ENCODE data around the gene PKHD1. TPM values are rescaled to one million over a fixed set of nuclear protein-coding genes. Genes with fewer than 3 reads are reported as not detected.

Gene PKHD1
- total RNA-seq, 1 donor from 2014 or later, result 0.02 TPM

DNA sequence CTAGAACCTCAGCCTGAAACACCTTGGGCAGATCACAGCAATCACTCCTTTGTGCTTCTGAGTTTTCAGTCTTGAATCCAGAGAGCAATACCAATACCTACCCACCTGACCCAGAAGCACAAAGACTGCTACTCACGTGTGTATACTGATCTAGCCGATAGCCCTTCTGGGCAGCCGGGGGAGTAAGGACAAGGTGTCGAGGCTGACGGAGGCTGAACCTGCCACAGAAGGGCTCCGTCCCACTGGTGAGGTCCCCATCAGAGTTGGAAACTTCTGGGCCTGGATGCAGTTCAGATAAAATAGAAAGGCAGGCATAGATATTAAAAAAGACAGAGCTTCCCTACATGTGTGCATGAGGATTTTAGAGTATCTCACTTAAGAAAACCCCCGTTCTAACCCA, 32.0 kb downstream of the PKHD1 start:
- H3K36me3 Mint-ChIP-seq, result no peaks in the 10 kb centered on the region
- peaks cover 59% of the 10 kb centered on the region for H3K27me3 Mint-ChIP-seq (ENCODE audit: low read depth)
- no peak overlapping the region for H3K4me3 Mint-ChIP-seq
- TF ChIP-seq, protein P1, sequence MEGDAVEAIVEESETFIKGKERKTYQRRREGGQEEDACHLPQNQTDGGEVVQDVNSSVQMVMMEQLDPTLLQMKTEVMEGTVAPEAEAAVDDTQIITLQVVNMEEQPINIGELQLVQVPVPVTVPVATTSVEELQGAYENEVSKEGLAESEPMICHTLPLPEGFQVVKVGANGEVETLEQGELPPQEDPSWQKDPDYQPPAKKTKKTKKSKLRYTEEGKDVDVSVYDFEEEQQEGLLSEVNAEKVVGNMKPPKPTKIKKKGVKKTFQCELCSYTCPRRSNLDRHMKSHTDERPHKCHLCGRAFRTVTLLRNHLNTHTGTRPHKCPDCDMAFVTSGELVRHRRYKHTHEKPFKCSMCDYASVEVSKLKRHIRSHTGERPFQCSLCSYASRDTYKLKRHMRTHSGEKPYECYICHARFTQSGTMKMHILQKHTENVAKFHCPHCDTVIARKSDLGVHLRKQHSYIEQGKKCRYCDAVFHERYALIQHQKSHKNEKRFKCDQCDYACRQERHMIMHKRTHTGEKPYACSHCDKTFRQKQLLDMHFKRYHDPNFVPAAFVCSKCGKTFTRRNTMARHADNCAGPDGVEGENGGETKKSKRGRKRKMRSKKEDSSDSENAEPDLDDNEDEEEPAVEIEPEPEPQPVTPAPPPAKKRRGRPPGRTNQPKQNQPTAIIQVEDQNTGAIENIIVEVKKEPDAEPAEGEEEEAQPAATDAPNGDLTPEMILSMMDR (IDR thresholded peaks at IDR 0.05; ENCODE audit: unreplicated experiment), result no peak
- no peaks in the 10 kb centered on the region for H3K4me1 Mint-ChIP-seq
- DNase-seq (ENCODE audit: low spot score in 2 of 2, unreplicated experiment in 2 of 2), result no peak
- no peaks in the 10 kb centered on the region for H3K9me3 Mint-ChIP-seq
- no peak overlapping the region for H3K27ac Mint-ChIP-seq

DNA sequence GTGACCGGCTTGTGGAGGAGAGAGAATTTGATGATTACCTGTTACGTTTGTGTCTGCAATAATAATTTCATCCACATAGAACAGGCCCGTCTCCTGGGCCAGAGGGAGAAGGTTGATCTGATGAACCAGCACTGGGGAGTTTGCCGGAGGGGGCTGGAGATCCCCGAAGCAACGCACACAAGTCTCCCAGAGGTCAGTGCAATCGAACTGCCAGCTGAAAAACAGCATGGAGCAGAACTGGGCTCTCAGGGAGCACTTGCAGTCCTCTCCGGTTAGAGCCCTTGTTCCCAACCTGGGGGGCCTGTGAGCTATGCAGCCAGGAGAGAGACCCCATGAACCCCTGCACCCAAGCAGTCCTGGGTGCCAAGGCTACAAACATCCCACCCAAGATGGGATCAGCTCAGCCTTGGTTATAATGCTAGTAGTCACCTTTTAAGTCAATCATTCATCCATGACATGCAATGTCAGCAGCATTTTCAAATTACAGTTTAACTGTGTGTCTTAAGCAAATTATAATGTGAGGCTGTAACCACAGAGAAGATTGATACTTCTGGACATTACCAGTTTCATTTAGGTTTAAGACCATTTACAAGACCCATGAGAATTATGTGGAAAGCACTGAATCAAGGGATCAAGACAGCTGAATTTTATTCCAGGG, 34.2 kb downstream of the PKHD1 start:
- H3K36me3 Mint-ChIP-seq, result no peaks in the 10 kb centered on the region
- TF ChIP-seq, protein P1 (IDR thresholded peaks at IDR 0.05; ENCODE audit: unreplicated experiment), result no peak
- H3K4me1 Mint-ChIP-seq, result no peaks in the 10 kb centered on the region
- no peak for DNase-seq (ENCODE audit: low spot score in 2 of 2, unreplicated experiment in 2 of 2)
- no peaks in the 10 kb centered on the region for H3K9me3 Mint-ChIP-seq
- no peak overlapping the region for H3K27ac Mint-ChIP-seq
- H3K27me3 Mint-ChIP-seq (ENCODE audit: low read depth), result peaks cover 72% of the 10 kb centered on the region
- H3K4me3 Mint-ChIP-seq, result no peak overlapping the region

DNA sequence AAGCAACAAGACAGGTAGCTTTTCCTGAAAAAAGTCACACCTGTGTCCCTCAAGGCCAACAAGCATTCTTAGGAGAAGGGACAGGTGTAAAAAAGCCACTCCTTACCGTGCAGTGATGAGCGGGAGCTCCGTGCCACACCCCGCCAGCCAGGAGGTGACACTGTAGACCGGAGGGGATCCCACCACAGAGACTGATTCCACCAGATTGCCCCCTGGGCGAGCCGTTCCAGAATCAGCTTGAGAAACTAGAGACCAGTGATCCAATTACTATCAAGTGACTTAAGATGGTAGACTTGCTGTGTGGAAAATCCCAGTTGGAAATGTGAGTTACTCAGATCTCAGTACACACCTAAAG, 37.4 kb downstream of the PKHD1 start:
- peaks cover 65% of the 10 kb centered on the region for H3K27me3 Mint-ChIP-seq (ENCODE audit: low read depth)

DNA sequence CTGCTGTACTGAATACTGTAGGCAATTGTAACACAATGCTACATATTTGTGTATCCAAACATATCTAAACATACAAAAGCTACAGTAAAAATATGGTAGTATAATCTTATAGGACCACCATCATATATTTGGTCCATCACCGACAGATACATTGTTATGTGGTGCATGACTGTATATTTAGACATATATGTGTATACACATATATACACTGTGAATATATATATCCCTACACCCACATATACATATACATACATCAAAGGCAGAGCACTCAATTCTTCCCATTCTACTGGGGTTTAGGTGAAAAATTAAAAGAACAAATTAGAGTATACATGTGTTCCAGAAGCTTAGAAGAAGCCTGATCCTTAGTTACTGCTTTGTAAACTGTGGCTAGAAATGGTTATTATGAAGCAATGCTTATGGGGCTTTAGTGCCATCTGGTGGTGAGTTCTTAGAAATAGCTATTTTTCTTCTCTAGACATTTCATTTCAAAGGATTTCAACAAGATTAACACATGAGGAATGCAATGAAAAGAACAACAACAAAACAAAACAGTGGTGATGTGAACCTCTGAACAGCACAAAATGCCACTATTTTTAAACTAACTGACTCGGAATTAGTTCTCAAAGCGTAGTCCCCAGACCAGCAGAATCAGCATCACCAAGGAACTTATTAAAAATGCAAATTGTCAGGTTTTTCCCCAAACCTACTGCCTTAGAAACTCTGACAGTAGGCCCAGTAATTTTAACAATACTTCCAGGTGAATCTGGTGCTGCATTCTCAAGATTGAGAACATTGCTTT, 38.0 kb downstream of the PKHD1 start:
- no peak for DNase-seq (ENCODE audit: low spot score in 2 of 2, unreplicated experiment in 2 of 2)
- TF ChIP-seq, protein P1 (IDR thresholded peaks at IDR 0.05; ENCODE audit: unreplicated experiment), result peak; percentile 57
- peaks cover 8% of the 10 kb centered on the region for H3K4me1 Mint-ChIP-seq
- no peaks in the 10 kb centered on the region for H3K36me3 Mint-ChIP-seq
- H3K27ac Mint-ChIP-seq, result no peak overlapping the region
- H3K27me3 Mint-ChIP-seq (ENCODE audit: low read depth), result peaks cover 64% of the 10 kb centered on the region
- no peak overlapping the region for H3K4me3 Mint-ChIP-seq
- no peaks in the 10 kb centered on the region for H3K9me3 Mint-ChIP-seq

More for the DNA sequence above, 37.4 kb downstream of the PKHD1 start:
- TF ChIP-seq, protein P1 (IDR thresholded peaks at IDR 0.05; ENCODE audit: unreplicated experiment), result no peak
- DNase-seq (ENCODE audit: low spot score in 2 of 2, unreplicated experiment in 2 of 2), result no peak
- Mint-ChIP-seq H3K27ac (no peak overlapping the region), H3K4me1 (peaks cover 8% of the 10 kb centered on the region), H3K36me3 (no peaks in the 10 kb centered on the region), H3K9me3 (no peaks in the 10 kb centered on the region), H3K4me3 (no peak overlapping the region)

DNA sequence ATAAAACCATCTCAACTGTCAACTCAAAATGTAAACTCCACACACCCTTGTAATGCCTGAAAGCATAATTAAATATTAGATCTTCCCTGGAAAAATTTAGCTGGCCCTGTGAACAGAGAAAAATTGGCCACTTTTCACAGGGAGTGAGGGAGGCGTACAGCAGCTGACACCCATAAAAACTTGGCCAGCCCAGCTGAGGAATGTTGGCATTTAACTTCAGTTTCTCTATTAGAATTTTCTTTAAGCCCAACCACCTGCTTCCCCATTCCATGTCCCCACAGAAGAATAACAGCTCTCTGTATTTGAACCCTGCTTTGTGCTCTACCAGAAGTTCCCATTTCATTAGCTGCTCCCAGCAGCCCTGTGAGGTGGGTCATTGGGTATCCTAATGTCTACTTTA, 41.0 kb downstream of the PKHD1 start:
- DNase-seq (ENCODE audit: low spot score in 2 of 2, unreplicated experiment in 2 of 2), result no peak
- no peak overlapping the region for H3K4me3 Mint-ChIP-seq
- H3K27ac Mint-ChIP-seq, result no peak overlapping the region
- peaks cover 8% of the 10 kb centered on the region for H3K4me1 Mint-ChIP-seq
- TF ChIP-seq, protein P1 (IDR thresholded peaks at IDR 0.05; ENCODE audit: unreplicated experiment), result no peak
- no peaks in the 10 kb centered on the region for H3K9me3 Mint-ChIP-seq
- H3K36me3 Mint-ChIP-seq, result no peaks in the 10 kb centered on the region
- H3K27me3 Mint-ChIP-seq (ENCODE audit: low read depth), result peaks cover 54% of the 10 kb centered on the region
